Stomach (tissue), 9 donors: ENCODE results near the gene GRK2. TPM values are rescaled to one million over a fixed set of nuclear protein-coding genes. Genes with fewer than 3 reads are reported as not detected.
A peak's percentile ranks its signal among the peaks of the same experiment; 100 is the strongest.
"Not testable (repeated sequence)": the region's sequence is repeated elsewhere in the genome, so short reads cannot be mapped to it uniquely, and the experiment has no call there.

Experiments used
- DNase-seq, 2 donors: peaks; one replicate each; pipeline versions ENCODE4 v3.0.0 to v3.0.0-alpha.2; 2013 to 2019
- H3K27ac ChIP-seq, 5 donors: fragments of 200-600 bp in 4 of 5; sonication (generic) in 4 of 5; one replicate each; pipeline ENCODE4 v1.5.1; 2013 to 2019; ENCODE audit warnings: mild to moderate bottlenecking in 1 of 5, moderate library complexity in 1 of 5
- H3K27me3 ChIP-seq, 3 donors: fragments of 200-600 bp; sonication (generic); one replicate each; pipeline ENCODE4 v1.5.1; 2017 to 2019; ENCODE audit warnings: mixed run types in 1 of 3
- H3K36me3 ChIP-seq, 4 donors: fragments of 200-600 bp; sonication (generic); 1 replicate in 3 of 4; 2 replicates in 1 of 4; pipeline ENCODE4 v1.5.1; 2016 to 2019
- H3K4me1 ChIP-seq, 4 donors: fragments of 200-600 bp; sonication (generic); one replicate each; pipeline ENCODE4 v1.5.1; 2016 to 2019
- H3K4me3 ChIP-seq, 4 donors: fragments of 200-600 bp; sonication (generic) in 3 of 4; one replicate each; pipeline ENCODE4 v1.5.1; 2016 to 2019; ENCODE audit warnings: mild to moderate bottlenecking in 1 of 4
- H3K9me3 ChIP-seq, 4 donors: fragments of 200-600 bp; sonication (generic); one replicate each; pipeline ENCODE4 v1.5.1; 2016 to 2019
- CTCF ChIP-seq, 7 experiments: fragments of 450-650 bp in 4 of 7; fragments of 200-600 bp in 3 of 7; sonication (generic) in 3 of 7; IDR thresholded peaks; one replicate each; pipeline ENCODE4 v1.5.1; 2016 to 2019; ENCODE audit warnings: antibody characterized with exemption in 7 of 7, control low read depth in 2 of 7, mild to moderate bottlenecking in 1 of 7
- EP300 ChIP-seq: sonication (generic); formaldehyde crosslinking; IDR thresholded peaks from one replicate; pipeline ENCODE4 v1.6.1; 2017; ENCODE audit warnings: antibody characterized with exemption
- POLR2A ChIP-seq, 4 donors: fragments of 450-650 bp; IDR thresholded peaks; one replicate each; pipeline ENCODE4 v1.6.1; 2016; ENCODE audit warnings: antibody characterized with exemption in 4 of 4, control low read depth in 2 of 4, mild to moderate bottlenecking in 1 of 4, moderate library complexity in 1 of 4
- POLR2AphosphoS5 ChIP-seq, 3 donors: sonication (generic); formaldehyde crosslinking; IDR thresholded peaks; one replicate each; pipeline ENCODE4 v1.6.1; 2016; ENCODE audit warnings: antibody characterized with exemption in 3 of 3
- WGBS, 5 donors: extraction: QIAGEN DNeasy Blood & Tissue Kit in 3 of 5; methylation state at CpG; one replicate each; pipeline versions ENCODE4 v1.1.5 to v1.1.7; 2013 to 2018; 5-methylcytosine and 5-hydroxymethylcytosine counted together
- intact Hi-C: fragments of 100-400 bp; cut with DNase I; formaldehyde crosslinking; loops from one replicate; pipeline ENCODE4 v1.15.1; 2023; ENCODE audit warnings: low total_unique reads
- polyA plus RNA-seq, 3 donors: library from polyadenylated mRNA; stranded (reverse); fragments of 200-250 nt; gene quantifications; one replicate each; pipeline ENCODE4 v1.2.3, GENCODE V29; 2013
- total RNA-seq, 5 donors: library from RNA; depleted of rRNA; stranded (reverse); fragments of >200 nt; gene quantifications; one replicate each; pipeline versions ENCODE4 v1.1.0 to v1.2.3, GENCODE V29; 2014 to 2016
- donor health status: healthy with polysubstance abuse.
- donor health status: Bipolar disorder and iron deficiency.
- donor health status: healthy.

Gene GRK2
- total and polyA plus RNA-seq, 8 donors = 44.0 to 266 (median 86.2) TPM

- intact Hi-C loops = loop anchor here (10.0 kb wide), 1 partner anchor 128 kb away; no protein-coding TSS in a partner anchor
- H3K4me1 ChIP-seq = peaks cover 8 to 36% (median 18%) of the 10 kb centered on the region in 4 donors
- peaks cover 55 to 58% (median 58%) of the 10 kb centered on the region in 4 donors for H3K36me3 ChIP-seq
- H3K4me3 ChIP-seq = no peak overlapping the region
- no peaks in the 10 kb centered on the region for H3K27me3 ChIP-seq
- TF ChIP-seq CTCF (IDR thresholded peaks at IDR 0.05) (no peak), POLR2AphosphoS5 (IDR thresholded peaks at IDR 0.05) (no peak), POLR2A (IDR thresholded peaks at IDR 0.05) (no peak), EP300 (no peak)
- no peak for DNase-seq
- H3K27ac ChIP-seq = no peak overlapping the region
- WGBS, 5 donors = 74 to 79% (median 77%) methylated on average over 5 of the region's 5 CpGs
- no peaks in the 10 kb centered on the region for H3K9me3 ChIP-seq
These were observed 9.7 kb upstream of the GRK2 start for GRCh38 chr11:67256477-67257135.

GRCh38 chr11:67260406-67260805 lies 5.9 kb upstream of the GRK2 start:
- no peaks in the 10 kb centered on the region for H3K27me3 ChIP-seq
- H3K4me3 ChIP-seq = no peak overlapping the region
- intact Hi-C loops = loop anchor here (5.0 kb wide), 1 partner anchor 52 kb away; no protein-coding TSS in a partner anchor
- 67 to 86% (median 83%) methylated on average over 6 of the region's 6 CpGs for WGBS, 5 donors
- TF ChIP-seq POLR2AphosphoS5 (IDR thresholded peaks at IDR 0.05) (no peak), EP300 (no peak), CTCF (IDR thresholded peaks at IDR 0.05) (no peak), POLR2A (IDR thresholded peaks at IDR 0.05) (no peak)
- H3K9me3 ChIP-seq = no peaks in the 10 kb centered on the region
- no peak overlapping the region for H3K27ac ChIP-seq
- H3K36me3 ChIP-seq = peaks cover 17 to 20% (median 20%) of the 10 kb centered on the region in 4 donors
- DNase-seq = no peak
- H3K4me1 ChIP-seq = peaks cover 19 to 30% (median 26%) of the 10 kb centered on the region in 4 donors

- Histone ChIP-seq H3K36me3 (peaks cover 11 to 14% (median 13%) of the 10 kb centered on the region in 4 donors), H3K27ac (peak overlapping the region in 1 of 5 donors; percentile 29), H3K4me3 (peak overlapping the region; percentile 36 to 40 (median 38)), H3K4me1 (peaks cover 19 to 36% (median 31%) of the 10 kb centered on the region in 4 donors)
- intact Hi-C loops = loop anchor here (5.0 kb wide), 1 partner anchor 51 kb away; no protein-coding TSS in a partner anchor
- WGBS, 5 donors = 24 to 39% (median 28%) methylated on average over 36 to 50 of the region's 50 CpGs
- H3K9me3 ChIP-seq, H3K27me3 ChIP-seq: not testable (repeated sequence)
- DNase-seq = peak; percentile 56 to 81
These were observed 5.2 kb upstream of the GRK2 start for GRCh38 chr11:67260885-67261639.

- peaks cover 6 to 8% (median 8%) of the 10 kb centered on the region in 4 donors for H3K36me3 ChIP-seq
- H3K4me3 ChIP-seq = peak overlapping the region; percentile 36 to 40 (median 38)
- DNase-seq = no peak
- no peaks in the 10 kb centered on the region for H3K9me3 ChIP-seq
- TF ChIP-seq POLR2A (IDR thresholded peaks at IDR 0.05) (no peak), CTCF (IDR thresholded peaks at IDR 0.05) (no peak), POLR2AphosphoS5 (IDR thresholded peaks at IDR 0.05) (no peak), EP300 (no peak)
- intact Hi-C loops = loop anchor here (5.0 kb wide), 1 partner anchor 51 kb away; no protein-coding TSS in a partner anchor
- 13 to 16% (median 16%) methylated on average over 14 to 18 of the region's 18 CpGs for WGBS, 5 donors
- peaks cover 19 to 37% (median 32%) of the 10 kb centered on the region in 4 donors for H3K4me1 ChIP-seq
- H3K27me3 ChIP-seq = no peaks in the 10 kb centered on the region
- peak overlapping the region in 1 of 5 donors; percentile 29 for H3K27ac ChIP-seq
These were observed 4.7 kb upstream of the GRK2 start for GRCh38 chr11:67261640-67261945.
